Myocyte (in vitro differentiated cells): ENCODE measurements around the gene ATP6V1G1. TPM values are rescaled to one million over a fixed set of nuclear protein-coding genes. Genes with fewer than 3 reads are reported as not detected.
A peak's percentile ranks its signal among the peaks of the same experiment; 100 is the strongest.

Source experiments
- DNase-seq: peaks from one replicate; pipeline ENCODE4 v3.0.0-alpha.2; 2012; ENCODE audit warnings: low read depth
- total RNA-seq: library from RNA; depleted of rRNA; stranded (reverse); fragments of >200 nt; gene quantifications from 2 replicates; pipeline ENCODE4 v1.2.3, GENCODE V29; 2014

Gene ATP6V1G1
- total RNA-seq, 1 donor from 2014 or later = 215 TPM

GRCh38 chr9:114611516-114612271 lies 24.1 kb downstream of the ATP6V1G1 start:
- DNase-seq = peak; percentile 89

GRCh38 chr9:114612272-114612923 lies 24.8 kb downstream of the ATP6V1G1 start:
- no peak for DNase-seq

- DNase-seq = no peak
Observed at GRCh38 chr9:114613087-114613486, 25.5 kb downstream of the ATP6V1G1 start.

- no peak for DNase-seq
Observed at GRCh38 chr9:114613919-114614318, 26.4 kb downstream of the ATP6V1G1 start.

GRCh38 chr9:114614373-114614772 lies 26.8 kb downstream of the ATP6V1G1 start:
- DNase-seq = no peak

GRCh38 chr9:114616684-114617520 lies 29.3 kb downstream of the ATP6V1G1 start:
- DNase-seq = no peak

GRCh38 chr9:114619191-114619761 lies 31.7 kb downstream of the ATP6V1G1 start:
- DNase-seq = no peak

GRCh38 chr9:114621561-114621960 lies 34.0 kb downstream of the ATP6V1G1 start:
- no peak for DNase-seq

GRCh38 chr9:114621975-114622609 lies 34.5 kb downstream of the ATP6V1G1 start:
- DNase-seq = peak; percentile 72

GRCh38 chr9:114624677-114625076 lies 37.1 kb downstream of the ATP6V1G1 start:
- no peak for DNase-seq

GRCh38 chr9:114626415-114627020 lies 38.9 kb downstream of the ATP6V1G1 start:
- DNase-seq = no peak

- DNase-seq = no peak
Observed at GRCh38 chr9:114627553-114627952, 40.0 kb downstream of the ATP6V1G1 start.

GRCh38 chr9:114629563-114630090 lies 42.1 kb downstream of the ATP6V1G1 start:
- no peak for DNase-seq

- no peak for DNase-seq
Observed at GRCh38 chr9:114631166-114631565, 43.6 kb downstream of the ATP6V1G1 start.

- DNase-seq = no peak
Observed at GRCh38 chr9:114633438-114634089, 46.0 kb downstream of the ATP6V1G1 start.

- no peak for DNase-seq
Observed at GRCh38 chr9:114634387-114634786, 46.8 kb downstream of the ATP6V1G1 start.

GRCh38 chr9:114638404-114638803 lies 50.8 kb downstream of the ATP6V1G1 start:
- no peak for DNase-seq

- no peak for DNase-seq
Observed at GRCh38 chr9:114641967-114642366, 54.4 kb downstream of the ATP6V1G1 start.

- no peak for DNase-seq
Observed at GRCh38 chr9:114643001-114643400, 55.4 kb downstream of the ATP6V1G1 start.

- peak; percentile 3 for DNase-seq
Observed at GRCh38 chr9:114643896-114644295, 56.3 kb downstream of the ATP6V1G1 start.
